IPS-20b (cell line): ENCODE measurements around the gene TDRD15.
"Not testable (repeated sequence)": the region's sequence is repeated elsewhere in the genome, so short reads cannot be mapped to it uniquely, and the experiment has no call there.

ENCODE experiments used
- H3K27ac ChIP-seq: one replicate; pipeline ENCODE4 v1.5.1; 2013; ENCODE audit warnings: low read length
- H3K27me3 ChIP-seq: 2 replicates; pipeline ENCODE4 v1.6.1; 2013; ENCODE audit warnings: mild to moderate bottlenecking, low read length, inconsistent platforms; ENCODE audit not compliant: insufficient read depth
- H3K36me3 ChIP-seq: 2 replicates; pipeline ENCODE4 v1.6.1; 2013; ENCODE audit warnings: low read depth, mild to moderate bottlenecking, inconsistent platforms, low read length, moderate library complexity; ENCODE audit not compliant: insufficient read depth
- H3K4me1 ChIP-seq: 2 replicates; pipeline ENCODE4 v1.6.1; 2013; ENCODE audit warnings: mild to moderate bottlenecking, control low read depth, inconsistent platforms, low read length, moderate library complexity; ENCODE audit not compliant: insufficient read depth
- H3K4me3 ChIP-seq: 2 replicates; pipeline ENCODE4 v1.5.1; 2013; ENCODE audit warnings: mild to moderate bottlenecking, low read length, inconsistent platforms
- H3K9ac ChIP-seq: 2 replicates; pipeline ENCODE4 v1.6.1; 2013; ENCODE audit warnings: low read depth, mild to moderate bottlenecking, inconsistent platforms, low read length, moderate library complexity
- H3K9me3 ChIP-seq: 2 replicates; pipeline ENCODE4 v1.6.1; 2013; ENCODE audit warnings: mild to moderate bottlenecking, low read depth, low read length, inconsistent platforms; ENCODE audit not compliant: insufficient read depth

TDRD15 gene

DNA sequence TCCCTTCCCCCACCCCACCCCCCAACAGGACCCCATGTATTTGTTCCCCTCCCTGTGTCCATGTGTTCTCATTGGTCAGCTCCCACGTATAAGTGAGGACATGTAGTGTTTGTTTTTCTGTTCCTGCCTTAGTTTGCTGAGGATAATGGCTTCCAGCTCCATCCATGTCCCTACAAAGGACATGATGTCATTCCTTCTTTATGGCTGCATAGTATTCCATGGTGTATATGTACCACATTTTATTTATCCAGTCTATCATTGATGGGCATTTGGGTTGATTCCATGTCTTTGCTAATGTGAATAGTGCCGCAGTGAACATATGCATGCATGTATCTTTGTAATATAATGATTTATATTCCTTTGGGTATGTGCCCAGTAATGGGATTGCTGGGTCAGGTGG is 27.5 kb downstream of the TDRD15 start:
- not testable (repeated sequence) for H3K27me3 ChIP-seq, H3K9me3 ChIP-seq, H3K9ac ChIP-seq, H3K36me3 ChIP-seq, H3K4me3 ChIP-seq, H3K4me1 ChIP-seq, H3K27ac ChIP-seq

DNA sequence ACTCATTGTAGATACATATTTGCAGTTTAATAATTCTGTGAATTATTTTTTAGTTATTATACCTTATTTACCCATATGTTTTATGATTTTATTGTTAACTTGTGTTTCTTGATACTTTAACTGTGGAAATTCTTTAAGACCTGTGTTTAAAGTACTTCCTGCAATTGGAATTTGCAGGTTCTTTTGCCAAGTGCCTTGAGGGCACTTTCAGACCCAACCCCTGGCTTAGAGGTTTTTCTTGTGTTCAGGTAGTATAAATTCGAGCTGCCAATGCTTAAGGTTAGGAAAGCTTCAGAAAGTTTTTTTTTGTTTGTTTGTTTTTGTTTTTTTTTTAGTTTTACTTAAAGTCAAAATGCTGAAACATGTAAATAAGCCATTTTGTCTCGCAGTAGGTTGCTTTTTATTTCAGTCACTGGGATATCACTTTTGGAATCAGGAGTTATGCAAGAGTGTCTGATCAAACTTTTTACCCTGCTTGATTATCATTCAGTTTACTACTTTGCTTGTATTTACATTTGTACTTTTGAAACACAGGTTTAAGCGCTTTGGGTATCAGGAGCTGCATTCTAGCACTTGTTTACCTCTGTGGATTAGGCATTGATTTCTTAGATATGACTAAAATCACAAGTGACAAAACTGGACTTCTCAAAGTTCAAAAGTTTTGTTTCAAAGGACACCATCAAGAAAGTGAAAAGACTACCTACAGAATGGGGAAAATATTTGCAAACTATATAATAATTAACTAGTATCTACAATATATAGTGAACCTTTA is 31.8 kb downstream of the TDRD15 start:
- no peak overlapping the region for H3K27ac ChIP-seq
- H3K4me3 ChIP-seq = no peak overlapping the region
- H3K9ac ChIP-seq = no peak overlapping the region
- no peaks in the 10 kb centered on the region for H3K27me3 ChIP-seq
- H3K4me1 ChIP-seq = no peaks in the 10 kb centered on the region
- no peaks in the 10 kb centered on the region for H3K36me3 ChIP-seq
- H3K9me3 ChIP-seq = no peaks in the 10 kb centered on the region

DNA sequence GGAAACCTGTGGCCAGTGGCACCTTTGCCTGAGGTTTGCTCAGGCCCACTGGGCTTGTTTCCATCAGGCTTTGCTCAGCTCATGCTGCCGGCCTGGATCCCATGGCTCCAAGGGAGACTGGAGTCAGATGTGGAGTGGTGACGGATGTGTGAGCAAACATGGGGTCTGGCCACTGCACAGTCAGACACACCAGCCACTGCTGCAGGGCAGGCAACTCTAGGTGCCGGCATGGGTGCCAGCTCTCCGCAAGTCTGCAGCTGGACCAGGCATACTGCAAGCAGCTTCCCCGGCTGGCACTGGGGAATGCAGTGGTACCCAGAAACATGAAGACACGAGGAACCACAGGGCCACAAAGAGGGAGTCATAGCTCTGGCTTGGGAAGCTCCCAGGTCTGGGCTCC is 37.4 kb downstream of the TDRD15 start:
- no peak overlapping the region for H3K4me3 ChIP-seq
- H3K27me3 ChIP-seq = no peaks in the 10 kb centered on the region
- no peaks in the 10 kb centered on the region for H3K9me3 ChIP-seq
- no peak overlapping the region for H3K9ac ChIP-seq
- no peak overlapping the region for H3K27ac ChIP-seq
- H3K4me1 ChIP-seq = no peaks in the 10 kb centered on the region
- no peaks in the 10 kb centered on the region for H3K36me3 ChIP-seq

DNA sequence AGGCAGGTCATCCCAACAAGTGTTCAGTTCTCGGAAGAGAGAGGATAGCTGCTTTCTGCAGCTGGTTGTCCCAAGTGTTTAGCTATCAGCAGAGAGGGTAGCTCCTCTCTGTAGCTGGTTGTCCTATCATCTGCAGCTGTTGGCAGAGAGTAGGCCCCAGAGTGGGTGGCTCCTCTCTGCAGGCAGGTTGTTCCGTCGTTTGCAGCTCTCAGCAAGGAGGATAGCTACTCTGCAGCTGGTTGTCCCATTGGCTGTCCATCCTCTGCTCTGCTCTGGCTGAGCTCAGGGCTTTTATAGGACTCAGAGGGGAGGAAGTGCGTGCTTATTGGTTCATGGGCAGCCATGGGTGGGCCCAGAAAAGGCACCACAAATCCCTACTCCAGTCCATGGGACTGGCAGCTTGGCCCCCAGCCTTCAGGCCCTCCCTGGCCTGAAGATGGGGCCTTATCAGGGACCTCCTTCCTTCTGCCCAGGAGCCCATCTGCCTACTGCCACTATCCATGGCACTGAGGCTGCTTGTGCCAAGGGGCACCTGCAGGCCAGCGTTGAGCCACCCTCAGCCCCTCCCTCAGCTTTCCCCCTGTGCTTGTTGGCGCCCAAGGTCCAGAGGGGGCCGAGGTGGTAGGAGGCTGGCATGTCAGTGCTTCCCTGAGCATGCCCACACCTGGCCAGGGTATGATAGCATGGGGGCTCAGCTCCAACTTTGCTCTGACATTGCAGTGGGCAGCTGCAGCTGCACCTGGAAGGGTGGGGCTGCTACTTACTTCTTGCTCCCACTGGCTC is 38.3 kb downstream of the TDRD15 start:
- no peaks in the 10 kb centered on the region for H3K4me1 ChIP-seq
- H3K4me3 ChIP-seq = no peak overlapping the region
- H3K9me3 ChIP-seq = no peaks in the 10 kb centered on the region
- no peak overlapping the region for H3K9ac ChIP-seq
- no peaks in the 10 kb centered on the region for H3K36me3 ChIP-seq
- H3K27ac ChIP-seq = no peak overlapping the region
- no peaks in the 10 kb centered on the region for H3K27me3 ChIP-seq

DNA sequence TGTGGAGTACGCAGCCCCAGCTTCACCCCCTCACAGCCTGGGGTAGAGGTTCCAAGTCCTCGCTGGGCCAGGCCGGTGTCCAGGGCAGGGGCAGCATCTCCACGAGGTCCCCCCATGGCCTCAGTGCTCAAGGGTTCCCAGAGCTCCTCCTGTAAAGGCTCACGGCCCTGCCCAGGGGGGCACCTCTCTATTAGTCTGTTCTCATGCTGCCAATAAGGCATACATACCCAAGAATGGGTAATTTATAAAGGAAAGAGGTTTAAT is 38.8 kb downstream of the TDRD15 start:
- H3K9me3 ChIP-seq = no peaks in the 10 kb centered on the region
- no peaks in the 10 kb centered on the region for H3K36me3 ChIP-seq
- no peak overlapping the region for H3K9ac ChIP-seq
- no peak overlapping the region for H3K27ac ChIP-seq
- no peak overlapping the region for H3K4me3 ChIP-seq
- H3K4me1 ChIP-seq = no peaks in the 10 kb centered on the region
- no peaks in the 10 kb centered on the region for H3K27me3 ChIP-seq

DNA sequence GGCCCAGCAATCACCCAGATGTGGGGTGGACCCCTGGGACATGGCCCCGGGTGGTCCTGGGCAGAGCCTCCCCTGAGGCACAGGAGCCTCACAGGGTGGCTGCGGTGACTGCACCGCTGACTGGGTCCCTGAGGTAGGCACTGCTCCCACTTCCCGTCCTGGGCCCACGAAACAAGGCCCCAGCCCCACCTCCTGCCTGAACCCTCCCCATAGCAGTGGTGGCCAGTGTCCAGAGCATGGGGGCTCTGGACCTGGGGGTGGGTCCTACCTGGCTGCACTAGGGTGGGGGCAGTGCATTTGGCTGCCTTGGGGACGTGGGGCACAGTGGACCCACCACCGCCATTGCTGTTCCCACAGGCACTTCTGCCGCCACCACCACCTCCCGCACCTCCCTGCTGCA is 39.4 kb downstream of the TDRD15 start:
- no peaks in the 10 kb centered on the region for H3K9me3 ChIP-seq
- H3K36me3 ChIP-seq = no peaks in the 10 kb centered on the region
- no peaks in the 10 kb centered on the region for H3K27me3 ChIP-seq
- H3K9ac ChIP-seq = no peak overlapping the region
- no peak overlapping the region for H3K27ac ChIP-seq
- H3K4me1 ChIP-seq = no peaks in the 10 kb centered on the region
- no peak overlapping the region for H3K4me3 ChIP-seq

DNA sequence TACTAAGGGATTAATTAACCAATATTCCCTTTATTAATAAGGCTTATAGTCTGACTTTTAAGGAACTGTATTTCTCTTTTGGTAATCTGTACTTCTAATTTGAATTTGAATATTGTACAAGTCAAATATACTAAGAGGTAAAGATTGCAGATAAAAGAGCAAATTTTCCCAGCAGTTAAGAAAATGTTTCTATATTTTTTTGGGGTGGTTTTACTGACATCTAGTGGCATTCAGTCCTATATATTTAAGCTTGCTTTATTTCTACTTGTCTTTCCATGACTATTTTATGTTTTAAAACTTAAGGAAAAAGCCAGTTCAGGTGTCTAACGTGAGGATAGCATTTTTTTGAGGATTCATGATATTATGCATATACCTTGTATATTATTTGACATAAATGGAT is 41.6 kb downstream of the TDRD15 start:
- H3K4me3 ChIP-seq = no peak overlapping the region
- no peaks in the 10 kb centered on the region for H3K27me3 ChIP-seq
- no peaks in the 10 kb centered on the region for H3K4me1 ChIP-seq
- H3K27ac ChIP-seq = no peak overlapping the region
- no peaks in the 10 kb centered on the region for H3K9me3 ChIP-seq
- H3K9ac ChIP-seq = no peak overlapping the region
- H3K36me3 ChIP-seq = no peaks in the 10 kb centered on the region

DNA sequence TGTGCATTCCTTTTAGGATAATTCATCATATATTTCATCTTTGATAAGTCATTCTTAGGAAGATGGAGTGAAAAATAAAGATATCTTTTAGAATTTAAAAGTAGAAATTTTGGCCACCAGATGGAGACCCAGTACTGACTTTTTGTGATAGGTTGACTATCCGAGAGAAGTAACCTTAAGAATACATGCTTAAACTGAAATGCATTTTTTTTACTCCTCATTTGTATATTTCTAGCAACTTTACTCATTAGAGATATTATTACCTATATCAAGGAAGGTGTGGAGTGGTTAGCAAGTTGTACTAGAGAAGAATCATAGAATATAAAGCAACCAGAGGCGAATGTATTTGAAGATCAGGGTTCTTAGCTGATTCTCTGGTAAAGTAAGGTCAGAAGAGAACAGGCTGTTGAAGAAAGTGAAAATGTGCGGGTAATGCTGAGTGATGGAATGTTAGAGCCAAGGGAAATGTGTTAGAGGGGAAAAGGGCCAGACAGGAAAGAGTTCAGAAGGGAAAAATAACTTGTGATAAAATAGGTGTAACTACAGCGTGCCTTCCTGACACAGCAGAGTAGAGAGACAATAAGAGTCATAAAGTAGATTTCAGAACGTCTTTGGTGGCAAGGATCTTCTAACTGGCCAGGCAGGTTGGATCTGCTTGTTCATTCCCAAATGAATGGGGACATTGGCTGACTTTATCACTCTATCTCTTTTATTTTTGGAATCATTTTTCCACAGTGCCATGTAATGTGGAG is 52.3 kb downstream of the TDRD15 start:
- Histone ChIP-seq H3K27ac (no peak overlapping the region), H3K27me3 (no peaks in the 10 kb centered on the region), H3K9me3 (no peaks in the 10 kb centered on the region), H3K4me1 (no peaks in the 10 kb centered on the region), H3K9ac (no peak overlapping the region), H3K36me3 (no peaks in the 10 kb centered on the region), H3K4me3 (no peak overlapping the region)

DNA sequence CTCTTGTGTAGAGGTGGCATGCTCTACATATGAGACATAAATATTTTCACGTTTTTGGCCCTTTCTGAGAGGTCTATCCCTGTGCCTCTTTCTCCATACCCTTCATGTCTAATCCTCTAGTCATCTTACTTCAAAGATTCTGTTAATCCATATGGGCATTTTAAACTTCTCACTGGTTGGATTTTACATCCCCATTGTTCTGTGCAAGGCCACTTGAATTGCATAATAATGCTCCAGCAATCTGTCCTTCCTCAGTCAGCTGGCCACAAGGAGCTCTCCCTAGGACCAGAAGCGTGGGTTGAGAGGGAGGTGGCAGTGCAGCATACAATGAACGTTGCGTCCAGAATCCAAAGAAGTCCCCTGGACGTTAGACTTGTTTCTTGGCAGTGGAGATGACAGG is 58.2 kb downstream of the TDRD15 start:
- Histone ChIP-seq H3K9me3 (no peaks in the 10 kb centered on the region), H3K27me3 (no peaks in the 10 kb centered on the region), H3K4me3 (no peak overlapping the region), H3K4me1 (peaks cover 5% of the 10 kb centered on the region; the same call in 1 of the 2 replicates), H3K9ac (no peak overlapping the region), H3K36me3 (no peaks in the 10 kb centered on the region), H3K27ac (no peak overlapping the region)

DNA sequence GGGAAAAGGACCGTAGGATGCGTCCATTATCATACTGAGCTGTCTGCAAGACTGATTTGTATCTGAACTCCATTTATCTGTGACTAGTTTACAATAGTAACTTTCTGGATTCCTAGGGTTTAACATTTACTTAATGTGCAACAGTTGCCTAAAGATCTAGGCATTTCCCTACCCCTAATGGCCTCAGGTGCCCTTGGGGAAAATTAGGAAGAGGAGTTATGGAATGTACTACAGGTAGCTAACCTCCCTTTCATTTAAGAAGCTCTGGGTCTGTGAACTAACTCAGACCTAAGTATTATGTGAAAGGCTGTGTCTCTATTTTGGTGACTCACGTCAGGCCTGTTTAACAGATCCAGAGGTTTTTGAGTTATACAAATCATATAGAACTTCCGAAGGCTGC is 59.5 kb downstream of the TDRD15 start:
- Histone ChIP-seq H3K36me3 (no peaks in the 10 kb centered on the region), H3K27me3 (no peaks in the 10 kb centered on the region), H3K9me3 (no peaks in the 10 kb centered on the region), H3K4me3 (no peak overlapping the region), H3K27ac (no peak overlapping the region), H3K4me1 (peaks cover 5% of the 10 kb centered on the region; the same call in 1 of the 2 replicates), H3K9ac (no peak overlapping the region)

DNA sequence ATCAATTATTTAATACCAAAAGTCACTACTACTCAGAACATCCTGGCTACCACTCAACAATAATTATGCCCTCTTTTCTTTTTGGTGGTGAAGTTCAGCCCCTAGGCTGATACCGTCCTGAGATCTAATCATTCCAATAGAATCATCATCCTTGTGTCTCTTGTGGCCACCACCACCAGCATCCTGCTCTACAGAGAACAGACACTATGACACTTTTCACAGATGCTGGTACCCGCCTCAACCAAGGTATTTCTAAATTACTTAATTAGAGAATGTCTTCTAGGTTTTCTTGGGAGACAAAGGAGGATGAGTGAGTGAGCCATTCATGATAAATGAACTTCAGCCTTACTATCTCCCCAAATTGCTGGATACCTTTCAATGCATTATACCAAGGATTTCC is 60.0 kb downstream of the TDRD15 start:
- no peak overlapping the region for H3K27ac ChIP-seq
- no peak overlapping the region for H3K9ac ChIP-seq
- no peaks in the 10 kb centered on the region for H3K36me3 ChIP-seq
- no peaks in the 10 kb centered on the region for H3K9me3 ChIP-seq
- no peak overlapping the region for H3K4me3 ChIP-seq
- H3K27me3 ChIP-seq = no peaks in the 10 kb centered on the region
- H3K4me1 ChIP-seq = peaks cover 5% of the 10 kb centered on the region; the same call in 1 of the 2 replicates

DNA sequence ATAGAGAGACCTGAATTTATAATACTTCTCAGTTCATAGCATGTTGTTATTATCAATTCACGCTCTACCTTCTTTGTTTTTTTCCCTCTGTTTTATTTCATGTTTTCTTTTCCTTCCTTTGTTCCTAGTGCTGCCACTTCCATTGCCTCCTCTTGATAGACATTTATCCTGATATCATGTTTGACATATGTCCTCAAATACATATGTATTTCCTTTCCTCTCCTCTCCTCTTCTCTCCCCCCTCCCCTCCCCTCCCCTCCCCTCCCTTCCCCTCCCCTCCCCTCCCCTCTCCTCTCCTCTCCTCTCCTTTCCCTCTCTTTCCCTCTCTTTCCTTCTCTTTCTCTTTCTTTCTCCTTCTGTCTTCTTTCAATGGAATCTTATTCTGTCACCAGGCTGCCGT is 67.8 kb downstream of the TDRD15 start:
- H3K27me3 ChIP-seq = no peaks in the 10 kb centered on the region
- no peaks in the 10 kb centered on the region for H3K9me3 ChIP-seq
- H3K27ac ChIP-seq = no peak overlapping the region
- H3K9ac ChIP-seq = no peak overlapping the region
- H3K4me1 ChIP-seq = peaks cover 4% of the 10 kb centered on the region; the same call in 1 of the 2 replicates
- no peak overlapping the region for H3K4me3 ChIP-seq
- no peaks in the 10 kb centered on the region for H3K36me3 ChIP-seq
